Activated CD8-positive, alpha-beta memory T cell treated with anti-CD3 and anti-CD28 coated beads, Interleukin-2, amount 50 U/mL, for 24 hours (primary cell): ENCODE data around the gene TUFT1.

Experiments used
- DNase-seq: peaks from one replicate; pipeline ENCODE4 v3.0.0-alpha.2; 2020; ENCODE audit errors: extremely low read depth

TUFT1 gene

DNA sequence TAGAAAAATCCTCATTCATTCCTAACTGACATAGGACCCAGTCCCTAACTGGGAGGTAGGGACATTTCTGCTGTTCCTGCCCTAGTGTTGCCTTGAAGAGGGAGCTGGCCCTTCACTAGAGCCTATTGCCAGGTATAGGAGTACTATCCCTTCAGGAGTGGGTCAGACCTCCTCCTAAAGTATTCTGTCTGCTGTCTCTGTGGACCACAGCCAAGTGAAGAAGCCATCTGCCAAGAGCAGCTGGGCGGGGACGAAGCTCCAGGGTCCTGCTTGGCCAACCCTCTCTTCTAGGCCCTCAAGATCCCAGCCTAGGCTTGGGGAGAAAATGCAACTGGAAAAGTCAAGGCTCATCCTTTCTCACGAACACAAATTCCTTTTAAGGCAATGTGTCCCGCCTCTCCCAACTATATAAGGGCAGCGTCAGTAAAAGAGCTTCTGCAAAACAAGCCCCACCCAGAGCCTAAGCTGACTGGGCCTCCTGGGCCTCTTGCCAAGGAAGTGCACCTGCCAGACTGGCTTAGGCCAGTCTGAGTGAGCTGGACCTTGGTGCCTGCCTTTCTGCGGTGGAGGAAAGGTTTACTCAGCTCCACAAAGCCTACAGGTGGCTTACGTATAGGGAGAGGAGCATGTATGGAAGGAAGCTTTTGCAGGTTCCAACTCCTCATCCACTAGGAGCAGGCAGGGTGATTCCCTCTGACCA lies 638 bp upstream of the TUFT1 start:
- DNase-seq, result no peak

DNA sequence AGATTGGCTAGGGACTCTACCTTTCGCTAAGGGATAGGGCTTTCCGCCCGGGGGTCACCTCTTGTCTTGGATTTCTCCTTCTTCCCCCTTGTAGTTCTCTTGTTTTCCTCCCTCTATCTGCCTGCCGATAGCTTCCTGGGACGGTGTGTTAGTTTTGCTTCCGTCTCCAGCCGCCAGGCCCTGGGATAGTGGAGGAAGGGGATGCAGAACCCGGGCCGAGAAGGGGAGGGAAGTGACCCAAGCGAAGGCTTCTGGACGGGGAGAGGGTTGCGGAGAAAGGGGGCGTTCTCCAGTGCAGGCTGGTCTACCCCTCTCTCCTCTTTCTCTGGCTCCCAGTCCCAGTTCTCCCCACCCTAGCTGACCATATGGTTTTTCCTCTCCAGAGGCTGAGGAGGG lies 871 bp downstream of the TUFT1 start:
- DNase-seq, result no peak

DNA sequence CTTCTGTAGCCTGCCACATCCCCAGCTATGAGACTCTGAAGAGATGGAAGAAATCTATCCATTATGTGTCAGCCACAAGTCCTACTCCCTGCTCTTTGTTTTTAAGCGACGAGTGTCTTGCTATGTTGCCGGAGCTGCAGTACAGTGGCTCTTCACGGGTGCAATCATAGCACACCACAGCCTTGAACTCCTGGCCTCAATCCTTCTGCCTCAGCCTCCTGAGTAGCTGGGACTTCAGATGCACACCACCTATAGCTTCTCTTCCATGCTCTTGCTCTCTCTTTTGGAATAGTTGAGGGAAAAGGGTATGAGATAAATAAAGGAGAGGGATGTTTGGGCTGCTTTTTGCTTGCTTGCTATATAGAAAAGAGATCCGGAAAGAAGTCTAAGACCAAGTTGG lies 1.6 kb downstream of the TUFT1 start:
- DNase-seq, result no peak

DNA sequence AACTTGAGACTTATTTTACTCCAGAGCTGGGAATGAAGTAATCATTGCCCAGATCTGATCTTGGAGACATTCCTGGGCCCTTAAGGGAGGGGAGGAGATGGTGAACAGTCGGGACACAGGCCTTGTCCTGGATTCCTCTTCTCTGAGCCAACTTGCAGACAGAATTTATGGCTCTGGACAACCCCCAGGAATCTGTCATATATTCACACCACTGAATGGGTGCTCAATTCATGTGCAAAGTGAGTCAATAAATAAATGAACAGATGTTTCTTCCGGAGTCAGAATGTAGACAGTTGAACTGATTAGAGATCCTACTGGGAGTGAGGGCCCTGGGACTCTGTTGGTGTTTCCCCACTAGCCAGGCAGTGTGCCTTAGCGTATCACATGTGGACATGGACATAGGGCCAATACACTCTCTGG lies 2.6 kb downstream of the TUFT1 start:
- no peak for DNase-seq

DNA sequence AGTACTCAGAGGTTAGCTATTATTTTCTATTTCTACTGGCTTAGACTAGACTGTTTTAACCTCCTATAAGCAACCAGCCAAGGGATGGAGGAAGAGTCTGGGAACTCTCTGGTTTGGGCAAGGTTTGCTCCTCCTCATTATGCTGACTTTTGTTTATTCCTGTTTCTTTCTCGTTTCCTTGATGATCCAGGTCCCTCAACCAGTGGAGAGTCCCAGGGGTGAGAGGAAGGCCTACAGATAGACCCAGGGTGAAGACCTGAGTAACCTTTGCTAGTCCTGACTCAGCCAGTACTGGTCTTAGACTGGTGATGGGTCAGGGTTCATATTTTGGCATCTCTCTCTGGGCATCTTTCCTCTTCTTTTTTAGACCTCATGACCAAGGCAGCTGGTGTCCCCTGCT lies 5.4 kb downstream of the TUFT1 start:
- no peak for DNase-seq

DNA sequence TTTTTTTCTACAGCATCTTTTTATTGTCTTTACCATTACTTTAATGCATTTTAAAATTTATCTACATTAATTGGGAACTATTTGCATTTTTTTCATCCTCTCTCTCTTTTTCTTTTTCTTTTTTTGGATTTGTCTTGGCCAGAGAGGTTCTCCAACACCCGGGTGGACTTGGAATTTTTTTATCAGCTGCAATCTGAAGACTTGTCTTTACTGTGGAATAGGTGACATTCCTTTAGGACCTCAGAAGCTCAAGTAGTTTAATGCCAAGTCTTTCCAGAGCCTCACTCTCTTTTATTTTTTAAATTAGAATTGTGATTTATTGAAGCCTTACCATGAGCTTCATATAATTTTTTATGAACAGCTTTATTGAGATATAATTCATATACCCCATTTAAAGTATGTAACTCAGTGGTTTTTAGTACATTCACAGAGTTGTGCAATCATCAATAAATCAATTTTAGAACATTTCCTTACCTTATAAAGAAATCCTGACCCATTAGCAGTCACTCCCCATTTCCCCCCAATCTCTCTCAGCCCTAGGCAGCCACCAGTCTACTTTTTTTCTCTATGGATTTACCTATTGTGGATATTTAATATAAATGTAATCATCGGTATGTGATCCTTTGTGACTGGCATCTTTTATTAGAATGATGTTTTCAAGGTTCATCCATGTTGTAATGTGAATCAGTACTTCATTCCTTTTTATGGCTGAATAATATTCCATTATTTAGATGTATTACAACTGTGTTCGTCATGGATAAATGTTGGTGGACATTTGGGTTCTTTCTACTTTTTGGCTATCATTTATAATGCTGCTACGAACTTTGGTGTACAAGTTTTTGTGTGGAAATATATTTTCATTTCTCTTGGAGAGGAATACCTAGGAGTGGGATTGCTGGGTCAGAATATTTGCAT lies 6.2 kb downstream of the TUFT1 start:
- DNase-seq, result no peak

DNA sequence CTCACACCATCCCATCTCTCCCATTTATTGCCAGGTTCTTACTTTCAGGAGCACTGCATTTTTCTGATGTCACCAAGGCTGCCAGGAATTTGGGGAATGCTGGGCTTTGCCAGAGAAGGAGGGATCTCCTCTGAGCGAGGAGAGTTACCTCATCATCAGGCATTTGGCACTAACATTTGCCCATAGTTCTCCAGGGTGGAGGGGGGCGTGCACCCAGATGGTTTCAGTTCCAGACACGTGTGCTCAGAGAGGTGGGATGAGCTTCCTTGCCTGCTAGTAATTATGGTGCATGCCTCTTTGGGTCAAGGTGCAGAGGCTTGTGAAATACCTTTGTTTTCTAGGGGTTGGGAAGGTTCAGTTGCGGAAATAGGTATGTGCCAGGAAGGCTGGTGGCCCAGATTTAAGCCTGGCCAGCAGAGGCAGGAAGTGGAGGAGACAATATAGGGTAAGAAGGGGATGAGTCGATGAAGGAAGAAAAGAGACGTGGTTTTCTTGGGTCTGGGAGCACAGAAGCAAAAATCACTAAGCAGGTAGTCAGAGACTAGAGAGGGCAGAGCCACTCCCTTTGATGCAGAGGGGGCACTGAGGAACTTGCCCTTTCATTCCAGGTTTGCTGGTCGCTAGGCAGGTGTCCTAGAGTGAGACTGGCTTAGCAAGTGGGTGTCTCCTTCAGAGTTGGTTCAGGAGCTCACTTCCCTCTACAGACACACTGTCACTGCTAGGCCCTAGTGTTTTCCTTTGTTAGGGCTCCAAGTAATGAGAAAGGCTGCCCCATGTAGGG lies 7.2 kb downstream of the TUFT1 start:
- no peak for DNase-seq

DNA sequence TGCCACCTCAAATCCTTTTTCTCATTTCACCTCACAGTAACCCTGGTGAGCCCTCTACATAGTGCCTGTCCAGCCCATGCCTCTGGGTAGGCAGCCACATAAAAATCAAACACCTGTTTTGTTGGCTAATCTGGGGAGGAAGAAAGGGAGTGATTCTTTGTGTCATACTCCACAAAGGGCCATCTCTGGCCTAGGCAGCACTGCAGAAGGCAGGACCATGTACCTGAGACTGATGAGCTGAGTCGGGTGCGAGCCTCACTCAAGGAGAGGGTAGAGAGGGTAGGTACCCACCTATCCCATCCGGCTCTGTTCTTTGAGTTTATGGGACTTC lies 7.8 kb downstream of the TUFT1 start:
- no peak for DNase-seq

DNA sequence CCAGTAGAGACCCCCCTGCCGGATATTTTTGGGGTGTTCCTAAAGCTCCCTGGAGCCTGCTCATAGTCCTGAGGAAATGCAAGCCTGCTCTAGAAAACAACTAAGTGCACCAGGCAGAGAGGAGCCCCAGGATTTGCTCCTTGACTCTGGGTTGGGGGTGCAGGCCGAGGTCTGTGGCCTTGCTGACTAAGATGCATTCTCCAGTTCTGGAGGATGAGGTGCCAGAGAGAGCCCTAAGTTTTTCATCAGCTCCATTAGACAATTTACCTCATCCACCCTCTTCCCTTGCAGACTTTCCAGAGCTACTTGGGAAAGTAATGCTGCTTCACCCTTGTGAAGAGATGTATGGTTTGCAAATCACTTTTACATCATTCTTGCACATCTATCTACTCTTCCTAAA lies 9.1 kb downstream of the TUFT1 start:
- DNase-seq, result no peak

DNA sequence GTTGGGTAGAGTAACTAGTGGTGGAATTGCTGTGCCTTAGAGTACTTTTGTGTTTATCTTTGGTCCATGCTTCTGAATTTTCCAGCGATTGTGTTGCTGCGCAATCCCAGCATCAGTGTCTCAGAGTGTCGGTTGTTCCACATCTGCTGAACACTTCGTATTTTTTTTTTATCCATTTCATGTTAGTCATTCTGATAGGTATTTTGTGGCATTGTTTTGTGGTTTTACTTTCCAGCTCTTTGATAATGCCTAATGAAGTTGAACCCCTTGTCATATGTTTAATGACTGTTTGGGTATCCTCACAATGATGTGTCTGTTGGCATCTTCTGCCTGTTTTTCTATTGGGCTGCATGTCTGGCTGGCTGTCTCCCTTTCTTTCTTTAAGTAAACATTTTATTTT lies 13.6 kb downstream of the TUFT1 start:
- no peak for DNase-seq

DNA sequence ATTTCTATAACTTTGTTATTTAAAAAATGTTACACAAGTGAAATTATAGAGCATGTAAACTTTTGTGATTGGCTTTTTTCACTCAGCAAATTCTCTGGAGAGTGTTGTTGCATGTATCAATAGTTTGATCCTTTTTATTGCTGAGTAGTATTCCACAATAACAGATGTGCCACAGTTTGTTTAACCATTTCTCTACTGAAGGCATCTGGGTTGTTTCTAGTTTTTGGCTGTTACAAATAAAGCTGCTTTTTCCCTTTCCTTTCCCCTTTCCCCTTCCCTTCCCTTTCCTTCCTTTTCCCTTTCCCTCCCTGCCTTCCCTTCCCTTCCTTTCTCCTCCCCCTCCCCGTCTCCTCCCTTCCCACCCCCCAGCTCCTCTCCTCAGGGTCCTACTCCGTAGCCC lies 15.9 kb downstream of the TUFT1 start:
- no peak for DNase-seq

DNA sequence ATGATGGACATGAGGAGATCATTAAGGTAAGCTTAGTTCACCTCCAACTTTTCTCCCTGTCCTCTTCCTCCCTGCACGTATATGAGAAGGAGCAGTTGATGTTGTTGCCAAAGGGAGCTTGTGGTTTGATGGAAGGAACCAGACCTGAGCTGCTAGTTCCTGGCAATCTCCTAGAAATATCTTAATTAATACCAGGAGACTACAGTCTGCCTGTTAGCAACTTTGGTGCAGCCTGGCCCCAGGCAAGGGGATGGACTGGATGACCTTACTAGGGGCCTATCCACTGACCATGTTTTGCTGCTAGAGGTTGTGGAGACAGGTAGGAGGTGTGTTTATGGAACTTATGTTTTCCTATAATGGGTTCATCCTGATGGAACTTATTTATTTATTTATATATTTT lies 22.6 kb downstream of the TUFT1 start:
- no peak for DNase-seq

DNA sequence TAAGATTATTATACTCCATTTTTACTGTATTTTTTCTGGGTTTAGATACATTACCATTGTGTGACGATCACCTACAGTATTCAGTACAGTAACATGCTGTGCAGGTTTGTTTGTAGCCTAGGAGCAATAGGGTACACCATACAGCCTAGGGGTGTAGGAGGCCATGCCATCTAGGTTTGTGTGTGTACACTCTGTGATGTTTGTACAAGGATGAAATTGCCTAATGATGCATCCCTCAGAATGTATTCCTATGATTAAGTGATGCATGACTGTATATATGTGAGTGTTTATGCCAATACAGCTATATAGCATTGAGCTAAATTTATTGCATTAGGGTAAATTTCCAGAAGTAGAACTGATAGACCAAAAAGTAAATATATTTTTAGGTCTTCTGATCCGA lies 23.3 kb downstream of the TUFT1 start:
- DNase-seq, result no peak

DNA sequence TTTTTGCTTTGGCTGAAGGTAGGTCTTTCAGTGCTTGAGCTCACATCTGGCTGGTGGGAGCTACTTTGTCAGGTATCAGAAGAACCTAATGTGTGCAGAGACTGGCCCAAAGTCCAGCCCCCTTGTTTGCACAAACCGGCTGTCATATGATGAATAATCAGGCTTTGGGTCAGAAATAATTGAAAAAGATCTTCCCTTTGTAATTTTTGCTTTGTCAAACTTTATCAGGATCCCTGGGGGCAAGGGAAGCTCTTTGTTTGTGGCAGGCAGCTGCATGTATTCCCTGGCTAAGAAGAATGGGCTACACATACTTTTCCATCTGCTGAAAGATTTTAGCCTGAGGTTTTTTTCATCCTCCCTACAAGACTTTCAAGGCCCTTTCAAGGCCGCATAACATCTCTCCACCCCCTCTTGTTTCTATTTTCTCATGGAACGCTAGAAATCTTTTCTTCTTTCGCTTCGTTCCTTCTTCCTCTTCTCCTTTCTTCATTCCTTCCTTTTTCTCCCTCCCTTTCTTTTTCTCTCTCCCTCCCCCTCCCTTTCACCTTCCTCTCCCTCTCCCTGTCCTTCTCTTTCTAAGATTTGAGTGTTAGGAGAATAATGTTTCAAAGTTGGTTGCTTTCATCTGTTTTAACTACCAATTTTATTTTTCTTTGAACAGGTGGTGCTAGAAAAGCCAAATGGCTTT lies 25.5 kb downstream of the TUFT1 start:
- no peak for DNase-seq

DNA sequence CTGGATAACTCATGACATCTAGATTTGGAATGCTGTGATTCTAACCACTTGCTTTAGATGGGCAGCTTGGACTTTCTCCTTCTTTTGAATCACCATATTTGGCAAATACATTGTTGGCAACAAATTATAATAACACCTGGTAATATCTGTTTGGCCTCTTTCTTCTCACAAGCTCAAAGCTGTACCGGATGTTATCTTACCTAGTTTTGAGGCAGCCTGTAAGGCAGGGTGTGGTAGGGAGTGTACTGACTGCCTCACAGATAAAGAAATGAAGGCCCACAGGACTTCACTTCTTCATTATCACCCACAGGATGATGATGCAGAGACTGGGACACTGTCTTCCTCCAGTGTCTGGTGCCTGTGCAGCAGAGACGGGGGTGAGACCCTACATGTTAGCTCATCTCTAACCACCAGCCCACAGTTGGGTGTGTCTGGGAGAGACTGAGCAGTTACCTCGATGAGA lies 28.5 kb downstream of the TUFT1 start:
- no peak for DNase-seq

DNA sequence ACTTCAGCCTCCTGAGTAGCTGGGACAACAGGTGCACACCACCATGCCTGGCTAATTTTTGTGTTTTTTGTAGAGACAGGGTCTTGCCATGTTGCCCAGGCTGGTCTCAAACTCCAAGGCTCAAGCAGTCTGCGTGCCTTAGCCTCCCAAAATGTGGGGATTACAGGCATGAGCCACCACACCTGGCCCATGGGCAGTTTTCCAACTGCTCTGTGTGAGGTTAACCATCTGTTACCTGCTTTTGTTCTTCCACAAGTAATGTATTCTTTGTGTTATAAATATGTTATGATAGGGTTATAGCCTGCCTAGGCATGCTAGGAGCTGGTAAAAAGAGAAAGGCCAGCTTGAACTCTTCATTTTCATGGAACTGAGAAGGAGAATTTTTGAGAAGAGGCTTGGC lies 30.7 kb downstream of the TUFT1 start:
- DNase-seq, result no peak

DNA sequence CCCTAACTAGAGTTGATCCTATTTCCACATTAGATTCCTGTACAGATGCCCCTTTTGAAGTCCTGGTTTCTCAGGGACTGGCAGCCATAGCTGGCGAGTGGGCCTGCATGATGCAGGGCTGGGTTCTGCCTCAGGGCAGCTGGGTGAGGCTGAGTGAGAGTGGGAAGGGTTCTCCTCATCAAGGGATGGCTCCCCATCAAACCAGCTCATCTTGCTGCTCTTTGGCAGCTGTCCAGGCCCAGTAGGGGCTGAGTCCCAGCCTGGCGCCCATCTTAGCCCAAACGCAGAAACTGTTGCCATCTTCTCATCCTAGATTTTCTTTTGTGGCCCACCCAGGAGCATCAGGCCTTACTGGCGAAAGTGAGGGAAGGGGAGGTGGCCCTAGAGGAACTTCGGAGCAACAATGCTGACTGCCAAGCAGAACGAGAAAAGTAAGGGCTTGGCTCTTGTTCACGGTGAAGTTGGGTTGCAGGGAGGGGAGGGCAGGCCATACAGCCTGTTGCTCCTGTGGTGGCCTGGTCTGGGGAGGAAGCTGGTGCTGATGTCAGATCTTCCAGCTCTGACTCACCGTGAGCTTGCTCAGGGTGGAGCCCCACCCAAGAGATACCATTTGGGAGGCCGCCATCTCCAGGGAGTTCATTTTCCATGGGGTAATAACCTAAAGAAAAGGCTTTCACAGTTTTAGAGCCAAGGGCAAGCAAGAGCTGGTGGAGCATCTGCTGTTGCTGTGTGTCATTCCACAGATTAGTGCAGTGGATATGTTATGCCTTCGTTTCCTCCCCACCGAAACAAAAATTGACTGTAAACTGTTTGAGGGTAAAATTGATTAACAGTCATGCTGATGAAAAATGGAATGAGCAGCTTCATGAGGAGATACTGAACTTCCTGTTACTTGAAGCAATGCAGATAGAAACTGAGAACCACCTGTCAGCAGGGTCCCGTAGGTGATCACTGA lies 34.7 kb downstream of the TUFT1 start:
- DNase-seq, result no peak

DNA sequence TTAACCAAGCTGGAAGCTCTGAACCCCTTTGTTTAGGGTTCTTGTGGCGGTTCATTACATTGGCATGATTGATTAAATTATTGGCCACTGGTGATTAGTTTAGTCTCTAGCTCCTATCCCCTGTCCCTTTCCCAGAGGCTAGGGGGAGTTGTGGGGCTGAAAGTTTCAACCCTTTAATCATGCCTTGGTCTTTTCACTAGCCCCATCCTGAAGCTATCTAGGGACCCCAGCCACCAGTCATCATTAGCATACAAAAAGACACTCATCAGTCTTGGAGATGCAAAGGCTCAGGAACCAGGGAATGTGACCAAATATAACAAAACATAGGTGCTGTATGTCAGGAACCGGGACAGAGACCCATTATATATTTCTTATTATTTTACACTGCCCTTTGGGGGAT lies 37.1 kb downstream of the TUFT1 start:
- DNase-seq, result no peak

DNA sequence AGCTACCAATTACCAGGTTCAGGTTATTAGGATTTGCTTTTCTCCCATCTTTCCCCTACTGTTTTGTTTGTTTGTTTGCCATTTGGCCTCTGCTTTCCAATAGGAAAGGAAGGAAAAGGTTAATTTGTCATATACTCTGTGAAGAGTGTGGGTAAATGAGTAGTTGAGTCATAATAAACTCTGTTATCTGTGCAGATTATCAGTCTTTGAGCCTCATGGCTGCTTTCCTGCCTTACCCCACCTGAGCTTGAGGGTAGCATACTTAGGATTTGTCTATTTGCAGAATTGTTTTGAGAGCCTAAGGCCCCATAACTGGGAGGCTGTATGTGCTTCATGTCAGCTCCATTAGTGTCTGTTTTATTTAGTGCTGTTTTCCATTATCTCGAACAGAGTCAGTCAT lies 38.8 kb downstream of the TUFT1 start:
- DNase-seq, result no peak

DNA sequence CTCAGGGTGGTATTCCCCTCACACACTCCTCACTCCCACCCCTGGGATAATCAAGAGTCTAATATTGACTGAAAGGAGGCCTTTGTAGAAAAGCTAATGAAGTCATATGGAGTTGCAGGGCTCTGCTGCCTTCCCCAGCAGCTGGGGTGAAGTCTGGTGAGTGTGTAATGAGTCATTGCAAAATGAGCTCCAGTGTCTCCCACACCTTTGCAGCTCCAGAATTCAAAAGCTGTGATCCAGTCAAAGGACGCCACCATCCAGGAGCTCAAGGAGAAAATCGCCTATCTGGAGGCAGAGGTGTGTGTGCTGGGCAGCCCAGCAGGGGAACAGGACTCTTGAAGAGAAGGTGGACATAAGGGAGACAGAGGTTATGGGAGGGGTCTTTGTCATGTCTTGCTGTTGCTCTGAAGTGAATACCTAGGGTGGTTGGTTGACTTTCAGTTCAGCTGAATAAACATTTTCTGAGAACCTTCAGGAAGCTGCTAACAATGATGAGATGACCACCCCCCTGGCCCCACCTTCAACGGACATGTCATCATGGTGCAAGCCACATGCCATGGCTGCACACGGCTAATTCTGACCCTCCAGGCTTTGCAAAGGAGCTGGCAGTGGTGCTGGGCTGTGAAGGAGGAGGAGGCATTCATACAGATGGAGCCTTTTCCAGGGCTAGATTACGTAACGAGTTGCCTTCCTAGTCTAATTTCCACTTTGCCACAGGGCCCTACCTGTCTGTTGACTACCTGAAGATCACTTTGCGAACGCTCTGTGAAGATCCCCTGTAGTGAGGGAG lies 39.5 kb downstream of the TUFT1 start:
- no peak for DNase-seq
